Measurements from ENCODE around the gene REEP2.

REEP2 gene

GRCh38 chr5:138491284-138491648 lies 52.4 kb downstream of the REEP2 start:
- no peak for TF ChIP-seq CTCF (conservative IDR thresholded peaks at IDR 0.05; ENCODE audit: low read depth)
- no peak for DNase-seq (ENCODE audit: low spot score)
- ChIA-PET POLR2A (ENCODE audit: low non-redundant PET) (interaction anchor here (1.1 kb wide), 1 partner anchor 52 kb away, joined by 3 read pairs; the partner anchor contains the start of gene ETF1), CTCF (interaction anchor here (0.6 to 1.2 kb wide), 2 partner anchors 26 to 39 kb away, joined by 3 to 6 read pairs; partner anchors contain the start of gene EGR1)
- peak overlapping the region; percentile 82 for H3K27ac ChIP-seq

- CTCF ChIA-PET: interaction anchor here (1.6 to 1.8 kb wide), 2 partner anchors 12 to 27 kb away, joined by 5 to 16 read pairs; partner anchors contain the start of gene EGR1
- no peak for TF ChIP-seq CTCF (conservative IDR thresholded peaks at IDR 0.05; ENCODE audit: low read depth)
- peak overlapping the region; percentile 82 for H3K27ac ChIP-seq
- DNase-seq (ENCODE audit: low spot score): peak; percentile 94
- POLR2A ChIA-PET (ENCODE audit: low non-redundant PET): interaction anchor here (1.2 kb wide), 1 partner anchor 11 kb away, joined by 4 read pairs; no protein-coding TSS in a partner anchor
These were observed 53.1 kb downstream of the REEP2 start for GRCh38 chr5:138491669-138492559.

GRCh38 chr5:138492560-138493045 lies 53.7 kb downstream of the REEP2 start:
- POLR2A ChIA-PET (ENCODE audit: low non-redundant PET): interaction anchor here (0.6 to 1.9 kb wide), 6 partner anchors 10 to 30 kb away, joined by 3 to 22 read pairs (median 4); partner anchors contain the start of gene EGR1
- H3K27ac ChIP-seq: peak overlapping the region; percentile 82
- DNase-seq (ENCODE audit: low spot score): no peak
- CTCF ChIA-PET: interaction anchor here (0.6 to 1.8 kb wide), 4 partner anchors 11 to 1476 kb away, joined by 3 to 16 read pairs (median 4); partner anchors contain the start of gene EGR1
- no peak for TF ChIP-seq CTCF (conservative IDR thresholded peaks at IDR 0.05; ENCODE audit: low read depth)

GRCh38 chr5:138495351-138495750 lies 56.5 kb downstream of the REEP2 start:
- no peak overlapping the region for H3K27ac ChIP-seq
- DNase-seq (ENCODE audit: low spot score): no peak
- ChIA-PET CTCF (interaction anchor here (0.7 kb wide), 1 partner anchor 125 kb away, joined by 3 read pairs; no protein-coding TSS in a partner anchor), POLR2A (ENCODE audit: low non-redundant PET) (no interaction called here)
- TF ChIP-seq CTCF (conservative IDR thresholded peaks at IDR 0.05; ENCODE audit: low read depth): no peak
